BLaER1 treated with 17β-estradiol and CSF1 and Interleukin-3, amounts not matched to agents 10 nM and 100 nM (cell line): ENCODE results near the gene LYPD1.

Source experiments
- H3K27ac ChIP-seq, 11 experiments: shearing (Covaris generic); formaldehyde crosslinking; 2 replicates each; pipeline ENCODE4 v1.8.1; 2022
- H3K27me3 ChIP-seq, 11 experiments: shearing (Covaris generic); formaldehyde crosslinking; 2 replicates each; pipeline ENCODE4 v1.8.1; 2022
- H3K36me3 ChIP-seq, 11 experiments: shearing (Covaris generic); formaldehyde crosslinking; 2 replicates each; pipeline ENCODE4 v1.8.1; 2022
- H3K4me1 ChIP-seq, 10 experiments: shearing (Covaris generic); formaldehyde crosslinking; 2 replicates each; pipeline ENCODE4 v1.8.1; 2022
- H3K4me2 ChIP-seq, 11 experiments: shearing (Covaris generic); formaldehyde crosslinking; 2 replicates each; pipeline ENCODE4 v1.8.1; 2022
- H3K4me3 ChIP-seq, 10 experiments: shearing (Covaris generic); formaldehyde crosslinking; 2 replicates each; pipeline ENCODE4 v1.8.1; 2022
- H3K9ac ChIP-seq, 11 experiments: shearing (Covaris generic); formaldehyde crosslinking; 2 replicates each; pipeline ENCODE4 v1.8.1; 2022
- H3K9me3 ChIP-seq, 11 experiments: shearing (Covaris generic); formaldehyde crosslinking; replicated peaks in 1 of 11; 2 replicates each; pipeline ENCODE4 v1.8.1; 2022
- H4K20me1 ChIP-seq, 11 experiments: shearing (Covaris generic); formaldehyde crosslinking; 2 replicates each; pipeline ENCODE4 v1.8.1; 2022
- Cebpa-rat ChIP-seq, 11 experiments: shearing (Covaris generic); IDR thresholded peaks; 2 replicates each; pipeline ENCODE4 v1.8.1; 2022

The LYPD1 gene

GRCh38 chr2:132627536-132627935 lies 42.5 kb downstream of the LYPD1 start:
- Histone ChIP-seq H3K4me3 (no peak overlapping the region), H3K4me1 (no peaks in the 10 kb centered on the region), H3K36me3 (no peaks in the 10 kb centered on the region), H3K9me3 (no peaks in the 10 kb centered on the region; a peak in 1 of 22 replicates), H3K4me2 (no peak overlapping the region), H4K20me1 (no peaks in the 10 kb centered on the region), H3K27ac (no peak overlapping the region), H3K9ac (no peak overlapping the region), H3K27me3 (no peaks in the 10 kb centered on the region)
- TF ChIP-seq Cebpa-rat (IDR thresholded peaks at IDR 0.05) = no peak

DNA sequence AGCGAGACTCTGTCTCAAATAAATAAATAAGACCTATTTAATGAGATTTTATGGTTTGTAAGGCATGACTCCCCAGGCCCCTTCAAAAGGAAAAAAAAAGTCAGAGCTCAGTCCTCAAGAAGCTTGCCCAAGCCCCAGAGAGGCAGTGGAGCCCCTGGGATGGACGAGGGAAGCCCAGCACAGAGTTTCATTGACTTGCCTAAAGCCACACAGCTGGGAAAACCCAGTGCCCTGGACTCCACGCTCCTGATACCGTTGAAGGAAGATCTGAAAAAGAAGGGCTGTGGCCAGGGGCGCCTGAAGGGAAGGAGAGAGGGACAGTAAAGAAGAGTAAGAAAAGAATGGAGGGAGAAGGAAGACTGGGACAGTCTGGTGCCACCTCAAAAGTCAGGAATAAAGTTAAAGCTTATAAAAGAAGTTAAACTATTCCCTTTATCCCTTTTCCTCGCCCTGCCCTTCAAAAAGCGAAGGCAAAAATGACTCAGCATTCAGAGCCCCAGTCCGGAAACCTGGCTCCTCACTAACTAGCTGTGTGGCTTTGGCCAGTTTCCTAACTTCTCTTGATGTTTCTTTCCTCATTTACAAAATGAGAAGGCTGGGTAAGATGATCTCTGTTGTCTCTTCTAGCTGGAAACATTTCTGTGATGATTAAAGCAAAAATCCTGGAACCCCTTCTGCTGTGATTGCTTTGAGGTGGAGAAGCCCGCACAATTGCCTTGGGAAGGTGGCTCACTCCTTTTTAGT lies 46.7 kb downstream of the LYPD1 start:
- Histone ChIP-seq H3K4me1 (peaks cover 7 to 22% (median 13%) of the 10 kb centered on the region in 10 experiments; a peak in 16 of 20 replicates), H3K27ac (no peak overlapping the region), H3K4me2 (no peak overlapping the region), H4K20me1 (no peaks in the 10 kb centered on the region), H3K4me3 (no peak overlapping the region), H3K36me3 (no peaks in the 10 kb centered on the region), H3K9ac (no peak overlapping the region), H3K27me3 (no peaks in the 10 kb centered on the region), H3K9me3 (no peaks in the 10 kb centered on the region; a peak in 1 of 22 replicates)
- TF ChIP-seq Cebpa-rat (IDR thresholded peaks at IDR 0.05) = no peak

DNA sequence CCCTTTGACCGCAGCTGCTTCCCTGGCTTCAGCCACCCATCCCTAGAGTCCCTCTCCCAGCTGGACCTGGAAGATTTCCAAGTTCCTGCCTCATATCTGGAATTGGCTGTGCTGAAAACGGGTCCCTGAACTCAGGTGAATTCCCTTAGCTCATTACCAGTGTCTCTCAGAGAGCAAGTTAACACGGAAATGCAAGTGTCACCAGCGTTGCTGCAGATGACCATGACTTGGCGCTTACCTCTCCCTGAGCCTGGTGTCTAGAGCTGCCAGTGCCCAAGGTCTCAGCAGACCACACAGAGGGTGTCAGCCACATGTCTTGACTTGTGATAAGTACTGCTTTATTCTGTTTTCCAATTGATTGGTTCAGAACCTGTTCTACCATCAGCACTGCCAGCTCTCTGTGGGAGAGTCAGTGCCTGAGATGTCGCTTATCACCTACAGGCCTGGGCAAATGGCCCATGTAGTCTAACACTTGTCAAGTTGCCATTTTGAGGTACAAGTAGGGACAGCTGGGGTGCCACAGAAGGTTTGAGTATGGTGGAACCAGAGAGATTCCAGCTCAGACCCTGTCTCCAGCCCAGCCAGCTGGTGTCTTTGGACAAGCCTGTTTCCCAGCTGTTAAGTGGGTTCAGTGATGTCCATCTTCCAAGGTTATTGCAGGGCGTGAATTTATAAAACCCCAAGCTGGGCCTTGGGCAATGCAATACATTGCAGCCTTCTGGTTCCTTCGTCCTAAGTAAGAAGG lies 48.7 kb downstream of the LYPD1 start:
- peaks cover 7 to 22% (median 13%) of the 10 kb centered on the region in 10 experiments; a peak in 16 of 20 replicates for H3K4me1 ChIP-seq
- H4K20me1 ChIP-seq = no peaks in the 10 kb centered on the region
- H3K27ac ChIP-seq = no peak overlapping the region
- H3K27me3 ChIP-seq = no peaks in the 10 kb centered on the region
- no peak for TF ChIP-seq Cebpa-rat (IDR thresholded peaks at IDR 0.05)
- no peak overlapping the region for H3K9ac ChIP-seq
- H3K4me2 ChIP-seq = no peak overlapping the region
- no peaks in the 10 kb centered on the region; a peak in 1 of 22 replicates for H3K9me3 ChIP-seq
- no peak overlapping the region for H3K4me3 ChIP-seq
- no peaks in the 10 kb centered on the region for H3K36me3 ChIP-seq

DNA sequence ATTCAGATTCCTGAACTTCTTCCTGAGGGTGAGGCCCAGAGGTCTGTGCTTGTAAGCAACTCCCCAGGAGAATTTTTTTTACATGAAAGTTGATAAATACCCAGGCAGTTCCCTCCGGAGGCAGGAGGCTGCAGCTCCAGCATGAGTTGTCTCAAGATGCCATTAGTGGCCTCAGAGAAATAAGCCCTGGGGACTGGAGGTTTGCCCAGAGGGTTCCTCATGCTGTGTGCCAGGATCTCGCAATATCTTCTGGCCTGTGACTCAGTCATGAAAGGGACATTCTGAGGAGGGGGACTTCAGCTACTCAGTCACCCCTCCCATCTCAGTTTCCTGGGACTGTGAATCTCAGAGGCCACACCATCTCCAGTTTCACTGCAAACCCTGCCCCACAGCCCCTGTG lies 49.9 kb downstream of the LYPD1 start:
- no peak overlapping the region for H3K4me3 ChIP-seq
- no peaks in the 10 kb centered on the region; a peak in 1 of 22 replicates for H3K9me3 ChIP-seq
- no peaks in the 10 kb centered on the region for H3K36me3 ChIP-seq
- H3K27ac ChIP-seq = 0 out of 22 replicates have a peak overlapping the region, but pooled peaks of 1 of the 11 experiments have one; percentile 2
- H4K20me1 ChIP-seq = no peaks in the 10 kb centered on the region
- no peak overlapping the region for H3K9ac ChIP-seq
- peaks cover 7 to 22% (median 13%) of the 10 kb centered on the region in 10 experiments; a peak in 16 of 20 replicates for H3K4me1 ChIP-seq
- no peaks in the 10 kb centered on the region for H3K27me3 ChIP-seq
- no peak for TF ChIP-seq Cebpa-rat (IDR thresholded peaks at IDR 0.05)
- peak overlapping the region; percentile 19 to 62 (median 39); a peak in 15 of 22 replicates for H3K4me2 ChIP-seq

DNA sequence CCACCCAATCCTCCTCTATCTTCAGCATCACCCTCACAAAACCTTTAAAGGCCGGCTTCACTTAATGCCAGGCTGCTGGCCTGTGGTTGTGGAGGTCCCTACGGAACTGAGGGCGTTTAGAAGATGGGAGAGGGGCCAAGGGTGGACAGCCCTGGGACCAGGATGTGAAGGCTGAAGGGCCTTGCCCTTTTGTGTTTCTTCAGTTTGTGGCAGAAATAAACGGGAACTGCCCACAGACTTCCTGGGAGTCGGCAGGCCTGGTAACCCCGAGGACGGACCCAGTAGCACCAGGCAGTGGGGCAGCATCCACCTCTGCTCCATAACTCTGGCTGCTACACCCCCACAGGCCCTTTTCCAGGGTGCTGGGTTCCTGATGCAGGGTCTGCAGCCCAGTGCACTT lies 51.3 kb downstream of the LYPD1 start:
- TF ChIP-seq Cebpa-rat (IDR thresholded peaks at IDR 0.05) = no peak
- Histone ChIP-seq H3K36me3 (no peaks in the 10 kb centered on the region), H3K4me2 (peak overlapping the region in 3 of 11 experiments; percentile 1 to 16 (median 9); a peak in 1 of 22 replicates)

GRCh38 chr2:132617989-132618388 lies 52.0 kb downstream of the LYPD1 start:
- no peak overlapping the region for H3K9ac ChIP-seq
- no peaks in the 10 kb centered on the region for H3K9me3 ChIP-seq
- no peak overlapping the region for H3K4me3 ChIP-seq
- no peak overlapping the region for H3K4me2 ChIP-seq
- no peaks in the 10 kb centered on the region for H3K36me3 ChIP-seq
- H3K27me3 ChIP-seq = no peaks in the 10 kb centered on the region
- no peaks in the 10 kb centered on the region for H4K20me1 ChIP-seq
- peaks cover 7 to 22% (median 13%) of the 10 kb centered on the region in 10 experiments; a peak in 16 of 20 replicates for H3K4me1 ChIP-seq
- H3K27ac ChIP-seq = no peak overlapping the region
- no peak for TF ChIP-seq Cebpa-rat (IDR thresholded peaks at IDR 0.05)

More for the DNA sequence above, 51.3 kb downstream of the LYPD1 start:
- Histone ChIP-seq H3K4me1 (peaks cover 7 to 22% (median 13%) of the 10 kb centered on the region in 10 experiments; a peak in 16 of 20 replicates), H3K27me3 (no peaks in the 10 kb centered on the region), H3K9me3 (no peaks in the 10 kb centered on the region), H3K27ac (no peak overlapping the region), H3K4me3 (no peak overlapping the region), H4K20me1 (no peaks in the 10 kb centered on the region), H3K9ac (no peak overlapping the region)

DNA sequence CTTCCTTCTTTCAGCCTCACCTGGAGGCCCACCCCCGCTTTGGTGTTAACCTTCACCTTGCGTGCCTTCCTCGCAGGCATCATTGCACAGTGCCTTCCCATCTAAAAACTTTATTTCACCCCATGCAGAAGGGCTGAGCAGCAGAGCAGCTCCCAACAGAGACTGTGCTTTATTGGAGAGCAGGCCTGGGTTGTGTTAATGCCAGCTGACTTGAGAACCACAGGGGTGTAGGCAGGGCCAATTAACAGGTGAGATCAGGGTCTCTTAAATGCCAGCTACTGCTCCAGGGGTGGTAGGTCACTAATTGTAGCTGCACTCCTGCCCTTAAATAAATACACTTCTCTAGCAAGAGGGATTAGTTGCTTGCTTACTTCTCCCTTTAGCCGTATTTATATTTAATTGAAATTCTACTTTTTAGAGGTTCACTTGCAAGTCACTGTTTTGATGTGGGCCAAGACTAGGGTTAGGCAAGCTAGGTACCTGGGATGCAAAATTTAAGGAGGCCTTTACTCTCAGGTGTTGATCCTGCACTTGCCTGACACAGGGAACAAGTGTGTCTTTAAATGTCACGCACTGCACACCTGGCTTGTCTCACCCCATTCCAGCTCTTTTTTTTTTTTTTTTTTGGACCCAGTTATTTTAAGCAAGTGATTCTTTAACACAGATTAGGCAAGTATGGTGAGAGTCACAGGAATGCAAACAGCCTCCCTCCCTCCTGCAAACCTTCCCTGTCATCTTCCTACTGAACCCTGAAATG lies 54.5 kb downstream of the LYPD1 start:
- TF ChIP-seq Cebpa-rat (IDR thresholded peaks at IDR 0.05) = no peak
- Histone ChIP-seq H3K27me3 (no peaks in the 10 kb centered on the region), H3K9ac (no peak overlapping the region), H3K9me3 (no peaks in the 10 kb centered on the region), H3K4me2 (no peak overlapping the region), H4K20me1 (no peaks in the 10 kb centered on the region), H3K4me3 (no peak overlapping the region), H3K4me1 (peaks cover 7 to 17% (median 12%) of the 10 kb centered on the region in 10 experiments; a peak in 16 of 20 replicates), H3K27ac (no peak overlapping the region), H3K36me3 (no peaks in the 10 kb centered on the region)

- no peak for TF ChIP-seq Cebpa-rat (IDR thresholded peaks at IDR 0.05)
- Histone ChIP-seq H3K9ac (no peak overlapping the region), H3K36me3 (no peaks in the 10 kb centered on the region), H4K20me1 (no peaks in the 10 kb centered on the region), H3K4me2 (no peak overlapping the region), H3K4me3 (no peak overlapping the region), H3K27me3 (no peaks in the 10 kb centered on the region), H3K9me3 (no peaks in the 10 kb centered on the region), H3K27ac (no peak overlapping the region), H3K4me1 (no peaks in the 10 kb centered on the region)
These were observed 58.3 kb downstream of the LYPD1 start for GRCh38 chr2:132611719-132612118.
